ENCODE results near the gene GPX4. TPM values are rescaled to one million over a fixed set of nuclear protein-coding genes. Genes with fewer than 3 reads are reported as not detected.

The GPX4 gene
- total and polyA plus RNA-seq, 2 donors, result 194 to 546 TPM

GRCh38 chr19:1147934-1148549, 44.2 kb downstream of the GPX4 start:
- DNase-seq (ENCODE audit: low read depth in 6 of 9, low spot score in 9 of 9), result no peak
- WGBS, result 96% methylated on average over 15 of the region's 15 CpGs
- H3K9me3 ChIP-seq (ENCODE audit: control insufficient read depth in 2 of 2, insufficient read depth in 1 of 2, low read length in 1 of 2), result no peaks in the 10 kb centered on the region
- no peaks in the 10 kb centered on the region for H3K4me1 ChIP-seq (ENCODE audit: control insufficient read depth in 2 of 2, insufficient read depth in 2 of 2, low read length in 2 of 2)
- H3K4me3 ChIP-seq (ENCODE audit: low read length in 2 of 2), result no peak overlapping the region
- no peak overlapping the region for H3K27ac ChIP-seq (ENCODE audit: low read depth in 1 of 2, low read length in 1 of 2)
- no peaks in the 10 kb centered on the region for H3K27me3 ChIP-seq (ENCODE audit: control insufficient read depth in 2 of 2, insufficient read depth in 1 of 2, low read length in 1 of 2)
- H3K36me3 ChIP-seq (ENCODE audit: control insufficient read depth in 2 of 2, insufficient read depth in 2 of 2, low read length in 1 of 2), result peaks cover 42 to 72% of the 10 kb centered on the region in 2 donors

- no peaks in the 10 kb centered on the region for H3K4me1 ChIP-seq (ENCODE audit: control insufficient read depth in 2 of 2, insufficient read depth in 2 of 2, low read length in 2 of 2)
- DNase-seq (ENCODE audit: low read depth in 6 of 9, low spot score in 9 of 9), result no peak
These were observed 45.7 kb downstream of the GPX4 start for GRCh38 chr19:1149259-1150045.

GRCh38 chr19:1150333-1151036, 46.7 kb downstream of the GPX4 start:
- no peak overlapping the region for H3K4me3 ChIP-seq (ENCODE audit: low read length in 2 of 2)
- no peak for DNase-seq (ENCODE audit: low read depth in 6 of 9, low spot score in 9 of 9)

More at GRCh38 chr19:1149259-1150045, 45.7 kb downstream of the GPX4 start:
- WGBS, result 98% methylated on average over 39 of the region's 39 CpGs
- Histone ChIP-seq H3K9me3 (ENCODE audit: control insufficient read depth in 2 of 2, insufficient read depth in 1 of 2, low read length in 1 of 2) (no peaks in the 10 kb centered on the region), H3K27ac (ENCODE audit: low read depth in 1 of 2, low read length in 1 of 2) (peak overlapping the region in 1 of 2 donors; percentile 42), H3K4me3 (ENCODE audit: low read length in 2 of 2) (no peak overlapping the region), H3K27me3 (ENCODE audit: control insufficient read depth in 2 of 2, insufficient read depth in 1 of 2, low read length in 1 of 2) (no peaks in the 10 kb centered on the region), H3K36me3 (ENCODE audit: control insufficient read depth in 2 of 2, insufficient read depth in 2 of 2, low read length in 1 of 2) (peaks cover 31 to 69% of the 10 kb centered on the region in 2 donors)

DNA sequence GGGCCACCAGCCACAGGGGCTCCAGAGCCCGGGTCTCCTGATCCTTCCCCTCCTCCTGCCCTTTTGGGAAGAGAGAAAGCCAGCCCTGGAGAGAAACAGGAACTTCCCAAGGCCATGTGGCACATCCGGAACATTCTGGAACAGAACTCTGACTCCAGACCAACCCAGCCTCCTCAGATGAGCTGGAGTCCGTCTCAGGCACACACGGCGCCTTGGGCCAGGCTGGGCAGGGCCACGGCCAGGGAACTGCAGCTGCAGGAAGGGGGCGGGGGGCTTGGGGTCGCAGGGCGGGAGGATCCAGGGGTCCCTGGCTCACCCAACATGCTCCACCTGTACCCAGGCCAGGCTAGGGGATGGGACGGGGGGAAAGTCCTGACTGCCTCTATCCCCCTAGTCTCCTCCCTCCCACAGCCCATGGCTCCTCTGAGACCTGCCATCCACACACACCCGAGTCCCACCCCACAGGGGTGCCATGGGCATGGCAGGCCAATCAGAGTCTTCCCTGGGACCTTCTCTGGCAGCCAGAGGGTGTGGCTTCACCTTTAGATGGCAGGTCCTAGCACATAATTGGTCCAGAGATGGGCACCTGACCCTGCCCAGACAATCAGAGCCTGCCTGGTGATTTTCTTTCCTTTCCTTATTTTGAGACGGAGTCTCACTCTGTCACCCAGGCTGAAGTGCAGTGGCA, 47.4 kb downstream of the GPX4 start:
- H3K27ac ChIP-seq (ENCODE audit: low read depth in 1 of 2, low read length in 1 of 2), result peak overlapping the region in 1 of 2 donors; percentile 42
- no peaks in the 10 kb centered on the region for H3K9me3 ChIP-seq (ENCODE audit: control insufficient read depth in 2 of 2, insufficient read depth in 1 of 2, low read length in 1 of 2)
- no peak overlapping the region for H3K4me3 ChIP-seq (ENCODE audit: low read length in 2 of 2)
- peaks cover 31 to 73% of the 10 kb centered on the region in 2 donors for H3K36me3 ChIP-seq (ENCODE audit: control insufficient read depth in 2 of 2, insufficient read depth in 2 of 2, low read length in 1 of 2)
- DNase-seq (ENCODE audit: low read depth in 6 of 9, low spot score in 9 of 9), result no peak
- 97% methylated on average over 12 of the region's 12 CpGs for WGBS
- H3K27me3 ChIP-seq (ENCODE audit: control insufficient read depth in 2 of 2, insufficient read depth in 1 of 2, low read length in 1 of 2), result no peaks in the 10 kb centered on the region
- H3K4me1 ChIP-seq (ENCODE audit: control insufficient read depth in 2 of 2, insufficient read depth in 2 of 2, low read length in 2 of 2), result peaks cover 0 to 9% of the 10 kb centered on the region in 2 donors

More at GRCh38 chr19:1150333-1151036, 46.7 kb downstream of the GPX4 start:
- WGBS, result 93% methylated on average over 33 of the region's 33 CpGs
- no peaks in the 10 kb centered on the region for H3K27me3 ChIP-seq (ENCODE audit: control insufficient read depth in 2 of 2, insufficient read depth in 1 of 2, low read length in 1 of 2)
- no peak overlapping the region for H3K27ac ChIP-seq (ENCODE audit: low read depth in 1 of 2, low read length in 1 of 2)
- peaks cover 31 to 75% of the 10 kb centered on the region in 2 donors for H3K36me3 ChIP-seq (ENCODE audit: control insufficient read depth in 2 of 2, insufficient read depth in 2 of 2, low read length in 1 of 2)
- H3K4me1 ChIP-seq (ENCODE audit: control insufficient read depth in 2 of 2, insufficient read depth in 2 of 2, low read length in 2 of 2), result peaks cover 0 to 4% of the 10 kb centered on the region in 2 donors
- no peaks in the 10 kb centered on the region for H3K9me3 ChIP-seq (ENCODE audit: control insufficient read depth in 2 of 2, insufficient read depth in 1 of 2, low read length in 1 of 2)

- Histone ChIP-seq H3K4me1 (ENCODE audit: control insufficient read depth in 2 of 2, insufficient read depth in 2 of 2, low read length in 2 of 2) (peaks cover 0 to 9% of the 10 kb centered on the region in 2 donors), H3K4me3 (ENCODE audit: low read length in 2 of 2) (no peak overlapping the region)
- no peak for DNase-seq (ENCODE audit: low read depth in 6 of 9, low spot score in 9 of 9)
These were observed 48.3 kb downstream of the GPX4 start for GRCh38 chr19:1151917-1152587.

GRCh38 chr19:1153891-1154730, 50.3 kb downstream of the GPX4 start:
- Histone ChIP-seq H3K36me3 (ENCODE audit: control insufficient read depth in 2 of 2, insufficient read depth in 2 of 2, low read length in 1 of 2) (peaks cover 32 to 60% of the 10 kb centered on the region in 2 donors), H3K9me3 (ENCODE audit: control insufficient read depth in 2 of 2, insufficient read depth in 1 of 2, low read length in 1 of 2) (no peaks in the 10 kb centered on the region), H3K4me1 (ENCODE audit: control insufficient read depth in 2 of 2, insufficient read depth in 2 of 2, low read length in 2 of 2) (peaks cover 0 to 9% of the 10 kb centered on the region in 2 donors), H3K27me3 (ENCODE audit: control insufficient read depth in 2 of 2, insufficient read depth in 1 of 2, low read length in 1 of 2) (no peaks in the 10 kb centered on the region), H3K4me3 (ENCODE audit: low read length in 2 of 2) (no peak overlapping the region), H3K27ac (ENCODE audit: low read depth in 1 of 2, low read length in 1 of 2) (peak overlapping the region in 1 of 2 donors; percentile 38)
- WGBS, result 97% methylated on average over 58 of the region's 58 CpGs
- no peak for DNase-seq (ENCODE audit: low read depth in 6 of 9, low spot score in 9 of 9)

More at GRCh38 chr19:1151917-1152587, 48.3 kb downstream of the GPX4 start:
- Histone ChIP-seq H3K27ac (ENCODE audit: low read depth in 1 of 2, low read length in 1 of 2) (no peak overlapping the region), H3K9me3 (ENCODE audit: control insufficient read depth in 2 of 2, insufficient read depth in 1 of 2, low read length in 1 of 2) (no peaks in the 10 kb centered on the region), H3K36me3 (ENCODE audit: control insufficient read depth in 2 of 2, insufficient read depth in 2 of 2, low read length in 1 of 2) (peaks cover 29 to 66% of the 10 kb centered on the region in 2 donors), H3K27me3 (ENCODE audit: control insufficient read depth in 2 of 2, insufficient read depth in 1 of 2, low read length in 1 of 2) (no peaks in the 10 kb centered on the region)
- 98% methylated on average over 35 of the region's 35 CpGs for WGBS

DNA sequence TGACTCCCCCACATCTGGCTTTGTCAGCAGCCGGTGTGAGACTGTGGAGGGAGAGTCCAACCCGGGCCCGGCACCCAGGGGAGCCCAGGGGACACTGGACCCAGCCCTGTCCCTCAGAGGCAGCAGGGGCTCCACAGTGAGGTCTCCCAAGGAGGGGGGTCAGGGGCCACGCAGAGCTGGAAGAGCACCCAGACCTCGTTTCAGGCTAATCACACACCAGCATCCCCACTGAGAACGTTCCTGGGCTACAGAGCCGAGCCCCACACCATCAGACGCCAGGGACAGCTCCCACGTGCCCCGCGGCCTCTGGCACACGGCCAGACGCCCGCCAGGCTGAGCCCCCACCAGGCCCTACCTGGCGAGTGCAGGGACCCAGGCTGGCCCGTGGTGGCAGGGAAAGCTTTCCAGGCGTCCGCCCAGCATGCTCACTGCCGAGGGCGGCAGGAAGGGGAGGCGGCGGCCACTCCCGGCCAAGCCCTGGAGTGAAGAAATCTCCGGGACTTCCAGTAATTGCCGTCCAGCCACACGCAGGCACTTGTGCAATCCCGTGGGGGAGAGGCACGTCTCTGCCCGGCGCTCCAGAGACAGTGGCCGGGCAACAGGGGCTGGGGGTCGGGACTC, 51.0 kb downstream of the GPX4 start:
- 91% methylated on average over 32 of the region's 32 CpGs for WGBS
- Histone ChIP-seq H3K27ac (ENCODE audit: low read depth in 1 of 2, low read length in 1 of 2) (peak overlapping the region; percentile 41 to 93), H3K4me3 (ENCODE audit: low read length in 2 of 2) (no peak overlapping the region), H3K27me3 (ENCODE audit: control insufficient read depth in 2 of 2, insufficient read depth in 1 of 2, low read length in 1 of 2) (no peaks in the 10 kb centered on the region), H3K36me3 (ENCODE audit: control insufficient read depth in 2 of 2, insufficient read depth in 2 of 2, low read length in 1 of 2) (peaks cover 26 to 53% of the 10 kb centered on the region in 2 donors), H3K9me3 (ENCODE audit: control insufficient read depth in 2 of 2, insufficient read depth in 1 of 2, low read length in 1 of 2) (no peaks in the 10 kb centered on the region), H3K4me1 (ENCODE audit: control insufficient read depth in 2 of 2, insufficient read depth in 2 of 2, low read length in 2 of 2) (peaks cover 0 to 9% of the 10 kb centered on the region in 2 donors)
- no peak for DNase-seq (ENCODE audit: low read depth in 6 of 9, low spot score in 9 of 9)
